SK-N-SH (cell line): ENCODE measurements around the gene TM4SF4. TPM values are rescaled to one million over a fixed set of nuclear protein-coding genes. Genes with fewer than 3 reads are reported as not detected.

Experiments used
- CTCF ChIA-PET: fragments of 300-600, 350-600 bp; formaldehyde crosslinking; extraction: SDS; loops from one replicate; lab custom pipeline; 2021; lab: Yijun Ruan, JAX
- POLR2A ChIA-PET: fragments of 350-600 bp; sonication (Branson Sonifier 250); formaldehyde crosslinking; extraction: SDS; loops from one replicate; lab custom pipeline; 2020; ENCODE audit warnings: antibody characterized with exemption, inconsistent platforms; lab: Yijun Ruan, JAX
- DNase-seq: peaks from one replicate; pipeline ENCODE4 v3.0.0; 2012
- H2AFZ ChIP-seq: fragments of 200-600 bp; sonication (generic); 2 replicates; pipeline ENCODE4 v1.8.1; 2016; ENCODE audit warnings: antibody characterized with exemption, mild to moderate bottlenecking, low read depth
- H3F3A ChIP-seq: fragments of 200-600 bp; sonication (generic); replicated peaks from 2 replicates; pipeline ENCODE3; 2016; ENCODE audit warnings: antibody characterized with exemption, mild to moderate bottlenecking; ENCODE audit not compliant: insufficient read depth
- H3K27ac ChIP-seq, 2 experiments: fragments of 200-500 bp in 1 of 2; fragments of 200-600 bp in 1 of 2; sonication (Bioruptor generic) in 1 of 2; sonication (generic), shearing (Covaris generic) in 1 of 2; 2 replicates each; pipeline versions ENCODE4 v1.5.1 to v1.6.1; 2014 to 2016; ENCODE audit warnings: low read depth in 2 of 2, inconsistent platforms in 1 of 2, low read length in 1 of 2, mild to moderate bottlenecking in 1 of 2, mixed read lengths in 1 of 2
- H3K27me3 ChIP-seq: fragments of 200-600 bp; sonication (generic), shearing (Covaris generic); 2 replicates; pipeline ENCODE4 v1.6.1; 2016; ENCODE audit warnings: mixed run types; ENCODE audit not compliant: insufficient read depth
- H3K36me3 ChIP-seq, 2 experiments: fragments of 200-500 bp in 1 of 2; fragments of 200-600 bp in 1 of 2; sonication (Bioruptor generic) in 1 of 2; sonication (generic) in 1 of 2; replicated peaks in 1 of 2; 2 replicates each; pipeline versions ENCODE3 to v1.5.1; 2014 to 2016; ENCODE audit warnings: low read length in 1 of 2, mild to moderate bottlenecking in 1 of 2; ENCODE audit not compliant: insufficient read depth in 2 of 2, control insufficient read depth in 1 of 2
- H3K4me1 ChIP-seq, 2 experiments: fragments of 200-500 bp in 1 of 2; fragments of 200-600 bp in 1 of 2; sonication (Bioruptor generic) in 1 of 2; sonication (generic), shearing (Covaris generic) in 1 of 2; 2 replicates each; pipeline versions ENCODE4 v1.5.1 to v1.6.1; 2014 to 2016; ENCODE audit warnings: low read depth in 1 of 2, low read length in 1 of 2, mixed run types in 1 of 2; ENCODE audit not compliant: insufficient read depth in 2 of 2, control insufficient read depth in 1 of 2
- H3K4me2 ChIP-seq: fragments of 200-600 bp; sonication (generic), shearing (Covaris generic); 2 replicates; pipeline ENCODE4 v1.6.1; 2017; ENCODE audit warnings: mixed run types
- H3K4me3 ChIP-seq, 2 experiments: fragments of 200-500 bp in 1 of 2; fragments of 200-600 bp in 1 of 2; sonication (Bioruptor generic) in 1 of 2; sonication (generic), shearing (Covaris generic) in 1 of 2; 2 replicates each; pipeline versions ENCODE4 v1.5.1 to v1.8.1; 2014 to 2016; ENCODE audit warnings: low read depth in 2 of 2, inconsistent platforms in 1 of 2, low read length in 1 of 2, mild to moderate bottlenecking in 1 of 2, mixed read lengths in 1 of 2, moderate library complexity in 1 of 2
- H3K79me2 ChIP-seq: fragments of 200-600 bp; sonication (generic); 2 replicates; pipeline ENCODE4 v1.8.1; 2017; ENCODE audit warnings: mild to moderate bottlenecking; ENCODE audit not compliant: insufficient read depth
- H3K9ac ChIP-seq: fragments of 200-600 bp; sonication (generic); 2 replicates; pipeline ENCODE4 v1.6.1; 2017; ENCODE audit warnings: mixed run types
- H3K9me2 ChIP-seq: fragments of 200-600 bp; sonication (generic); 2 replicates; pipeline ENCODE4 v1.6.1; 2017; ENCODE audit warnings: mixed run types
- H3K9me3 ChIP-seq: fragments of 200-600 bp; sonication (generic); 2 replicates; pipeline ENCODE4 v1.6.1; 2017; ENCODE audit warnings: mixed run types, mild to moderate bottlenecking, moderate library complexity
- H4K20me1 ChIP-seq: fragments of 200-600 bp; sonication (generic); 2 replicates; pipeline ENCODE4 v1.6.1; 2017; ENCODE audit warnings: mild to moderate bottlenecking, mixed run types; ENCODE audit not compliant: insufficient read depth
- CHD2 ChIP-seq: fragments of 150-350 bp; IDR thresholded peaks from 2 replicates; pipeline ENCODE4 v1.6.1; 2018; ENCODE audit warnings: low read length; ENCODE audit not compliant: partially characterized antibody
- ELF1 ChIP-seq: IDR thresholded peaks from 2 replicates; pipeline ENCODE4 v1.4.0; 2012
- EP300 ChIP-seq, 2 experiments: IDR thresholded peaks; 2 replicates each; pipeline versions ENCODE4 v1.4.0 to v1.6.1; 2012; ENCODE audit warnings: borderline replicate concordance in 1 of 2, low read depth in 1 of 2, low read length in 1 of 2
- EZH2phosphoT487 ChIP-seq: fragments of 200-600 bp; sonication (generic); IDR thresholded peaks from 2 replicates; pipeline ENCODE4 v1.6.1; 2017; ENCODE audit warnings: low read depth, mixed run types, mild to moderate bottlenecking, antibody characterized with exemption, moderate library complexity, borderline replicate concordance
- FOSL2 ChIP-seq: IDR thresholded peaks from 2 replicates; pipeline ENCODE4 v1.4.0; 2012; ENCODE audit warnings: low read depth, mild to moderate bottlenecking, moderate library complexity, borderline replicate concordance
- FOXM1 ChIP-seq: IDR thresholded peaks from 2 replicates; pipeline ENCODE4 v1.4.0; 2012; ENCODE audit warnings: low read depth, mild to moderate bottlenecking
- GABPA ChIP-seq: IDR thresholded peaks from 2 replicates; pipeline ENCODE4 v1.4.0; 2012; ENCODE audit warnings: low read depth, mild to moderate bottlenecking
- JUND ChIP-seq: IDR thresholded peaks from 2 replicates; pipeline ENCODE4 v1.4.0; 2012
- MEF2A ChIP-seq: IDR thresholded peaks from 2 replicates; pipeline ENCODE4 v1.4.0; 2012; ENCODE audit warnings: low read depth, borderline replicate concordance
- MXI1 ChIP-seq: IDR thresholded peaks from 2 replicates; pipeline ENCODE4 v1.6.1; 2012; ENCODE audit warnings: mild to moderate bottlenecking, low read depth, low read length, improper control_type of control experiment
- NFIC ChIP-seq: IDR thresholded peaks from 2 replicates; pipeline ENCODE4 v1.4.0; 2012; ENCODE audit warnings: borderline replicate concordance
- POLR2AphosphoS5 ChIP-seq: IDR thresholded peaks from 2 replicates; pipeline ENCODE4 v1.6.1; 2012; ENCODE audit warnings: low read depth, low read length
- RAD21 ChIP-seq: IDR thresholded peaks from 2 replicates; pipeline ENCODE4 v1.6.1; 2012; ENCODE audit warnings: mild to moderate bottlenecking, low read length
- RCOR1 ChIP-seq: fragments of 150-350 bp; IDR thresholded peaks from 2 replicates; pipeline ENCODE4 v1.6.1; 2017; ENCODE audit warnings: antibody characterized with exemption, low read length
- RFX5 ChIP-seq: IDR thresholded peaks from 2 replicates; pipeline ENCODE4 v1.6.1; 2012; ENCODE audit warnings: mild to moderate bottlenecking, improper control_type of control experiment, low read length
- RXRA ChIP-seq: IDR thresholded peaks from 2 replicates; pipeline ENCODE4 v1.4.0; 2012; ENCODE audit warnings: low read depth, mild to moderate bottlenecking, borderline replicate concordance
- SIN3A ChIP-seq: IDR thresholded peaks from 2 replicates; pipeline ENCODE4 v1.6.1; 2012; ENCODE audit warnings: low read depth, mild to moderate bottlenecking, low read length, moderate library complexity, borderline replicate concordance
- SMC3 ChIP-seq: IDR thresholded peaks from 2 replicates; pipeline ENCODE4 v1.6.1; 2012; ENCODE audit warnings: low read depth, low read length, improper control_type of control experiment
- TAF1 ChIP-seq: IDR thresholded peaks from 2 replicates; pipeline ENCODE4 v1.6.1; 2012; ENCODE audit warnings: low read depth, mild to moderate bottlenecking, low read length, moderate library complexity, borderline replicate concordance
- ZBTB33 ChIP-seq: IDR thresholded peaks from 2 replicates; pipeline ENCODE4 v1.4.0; 2012; ENCODE audit warnings: low read depth, borderline replicate concordance
- WGBS: methylation state at CpG from one replicate; pipeline ENCODE4 v1.1.6; 2017; ENCODE audit warnings: low lambda C conversion rate; 5-methylcytosine and 5-hydroxymethylcytosine counted together
- polyA plus RNA-seq, 3 experiments: library from polyadenylated mRNA; depleted of rRNA; stranded (reverse); fragments of >200 nt; gene quantifications; 2 replicates each; pipeline ENCODE4 v1.2.3, GENCODE V29; 2012
- TF ChIP-seq, protein P1 (sequence below): IDR thresholded peaks from 2 replicates; pipeline ENCODE4; 2012
- TF ChIP-seq, protein P2 (sequence below): IDR thresholded peaks from 2 replicates; pipeline ENCODE4 v1.4.0; 2012; ENCODE audit warnings: low read depth
- TF ChIP-seq, protein P3 (sequence below): fragments of 150-350 bp; IDR thresholded peaks from 2 replicates; pipeline ENCODE4 v1.6.1; 2017; ENCODE audit warnings: antibody characterized with exemption, low read length, low read depth, borderline replicate concordance

TM4SF4 gene
- polyA plus RNA-seq, 1 of the 3 experiments (the other 2 are of a cell fraction): 0.08 TPM

- H3K9me2 ChIP-seq: no peaks in the 10 kb centered on the region
- H3K4me1 ChIP-seq: peaks cover 28 to 32% of the 10 kb centered on the region in 2 experiments
- TF ChIP-seq TAF1: no peak
- TF ChIP-seq NFIC: no peak
- no peak for TF ChIP-seq JUND
- no peak for TF ChIP-seq RAD21
- no peak for TF ChIP-seq EZH2phosphoT487
- TF ChIP-seq, protein P1, sequence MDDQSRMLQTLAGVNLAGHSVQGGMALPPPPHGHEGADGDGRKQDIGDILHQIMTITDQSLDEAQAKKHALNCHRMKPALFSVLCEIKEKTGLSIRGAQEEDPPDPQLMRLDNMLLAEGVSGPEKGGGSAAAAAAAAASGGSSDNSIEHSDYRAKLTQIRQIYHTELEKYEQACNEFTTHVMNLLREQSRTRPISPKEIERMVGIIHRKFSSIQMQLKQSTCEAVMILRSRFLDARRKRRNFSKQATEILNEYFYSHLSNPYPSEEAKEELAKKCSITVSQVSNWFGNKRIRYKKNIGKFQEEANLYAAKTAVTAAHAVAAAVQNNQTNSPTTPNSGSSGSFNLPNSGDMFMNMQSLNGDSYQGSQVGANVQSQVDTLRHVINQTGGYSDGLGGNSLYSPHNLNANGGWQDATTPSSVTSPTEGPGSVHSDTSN: no peak
- TF ChIP-seq SMC3: no peak
- no peak for TF ChIP-seq ZBTB33
- no peak for TF ChIP-seq RCOR1
- no peak for TF ChIP-seq FOXM1
- TF ChIP-seq ELF1: no peak
- no peak for TF ChIP-seq CHD2
- TF ChIP-seq POLR2AphosphoS5: no peak
- TF ChIP-seq, protein P2, sequence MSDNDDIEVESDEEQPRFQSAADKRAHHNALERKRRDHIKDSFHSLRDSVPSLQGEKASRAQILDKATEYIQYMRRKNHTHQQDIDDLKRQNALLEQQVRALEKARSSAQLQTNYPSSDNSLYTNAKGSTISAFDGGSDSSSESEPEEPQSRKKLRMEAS: no peak
- no peak for TF ChIP-seq GABPA
- TF ChIP-seq, all 33 proteins: peak for 0
- Histone ChIP-seq H4K20me1 (no peaks in the 10 kb centered on the region), H3K36me3 (peaks cover 0 to 14% of the 10 kb centered on the region in 2 experiments), H3K9ac (peak overlapping the region; percentile 47; the same call in 1 of the 2 replicates), H3K27me3 (no peaks in the 10 kb centered on the region), H3K4me3 (no peak overlapping the region), H3K79me2 (peaks cover 66% of the 10 kb centered on the region), H2AFZ (no peak overlapping the region), H3K27ac (peak overlapping the region; percentile 78 to 87), H3K4me2 (peak overlapping the region; percentile 64), H3F3A (peaks cover 20% of the 10 kb centered on the region), H3K9me3 (no peaks in the 10 kb centered on the region)
- POLR2A ChIA-PET: no interaction called here
- CTCF ChIA-PET: no interaction called here
- 94% methylated on average over 4 of the region's 4 CpGs for WGBS
- DNase-seq: no peak
These were observed 74.2 kb downstream of the TM4SF4 start for GRCh38 chr3:149548669-149549065.

- H3K4me2 ChIP-seq: no peak overlapping the region
- H4K20me1 ChIP-seq: no peaks in the 10 kb centered on the region
- peaks cover 65% of the 10 kb centered on the region for H3K79me2 ChIP-seq
- ChIA-PET CTCF (interaction anchor here (1.0 kb wide), 1 partner anchor 174 kb away, joined by 4 read pairs; no protein-coding TSS in a partner anchor), POLR2A (no interaction called here)
- H3K36me3 ChIP-seq: peaks cover 0 to 5% of the 10 kb centered on the region in 2 experiments
- no peak overlapping the region for H3K9ac ChIP-seq
- H3K9me3 ChIP-seq: no peaks in the 10 kb centered on the region
- no peak for DNase-seq
- no peak overlapping the region for H2AFZ ChIP-seq
- no peaks in the 10 kb centered on the region for H3K9me2 ChIP-seq
- no peak overlapping the region for H3K4me3 ChIP-seq
- no peak overlapping the region for H3K27ac ChIP-seq
- peaks cover 36 to 60% of the 10 kb centered on the region in 2 experiments for H3K4me1 ChIP-seq
- H3F3A ChIP-seq: peaks cover 45% of the 10 kb centered on the region
- no peaks in the 10 kb centered on the region for H3K27me3 ChIP-seq
- TF ChIP-seq MXI1 (no peak), RFX5 (no peak), FOSL2 (no peak), ZBTB33 (no peak), ELF1 (no peak), RXRA (no peak), POLR2AphosphoS5 (no peak), MEF2A (no peak), EP300 (IDR thresholded peaks at IDR 0.05; ENCODE audit: borderline replicate concordance in 1 of 2, low read depth in 1 of 2, low read length in 1 of 2) (no peak), SIN3A (no peak)
- TF ChIP-seq, protein P3, sequence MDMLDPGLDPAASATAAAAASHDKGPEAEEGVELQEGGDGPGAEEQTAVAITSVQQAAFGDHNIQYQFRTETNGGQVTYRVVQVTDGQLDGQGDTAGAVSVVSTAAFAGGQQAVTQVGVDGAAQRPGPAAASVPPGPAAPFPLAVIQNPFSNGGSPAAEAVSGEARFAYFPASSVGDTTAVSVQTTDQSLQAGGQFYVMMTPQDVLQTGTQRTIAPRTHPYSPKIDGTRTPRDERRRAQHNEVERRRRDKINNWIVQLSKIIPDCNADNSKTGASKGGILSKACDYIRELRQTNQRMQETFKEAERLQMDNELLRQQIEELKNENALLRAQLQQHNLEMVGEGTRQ: no peak
- TF ChIP-seq, protein P2: no peak
These were observed 77.0 kb downstream of the TM4SF4 start for GRCh38 chr3:149551500-149551899.
